ENCODE measurements around the gene CLCNKA.

CLCNKA gene

DNA sequence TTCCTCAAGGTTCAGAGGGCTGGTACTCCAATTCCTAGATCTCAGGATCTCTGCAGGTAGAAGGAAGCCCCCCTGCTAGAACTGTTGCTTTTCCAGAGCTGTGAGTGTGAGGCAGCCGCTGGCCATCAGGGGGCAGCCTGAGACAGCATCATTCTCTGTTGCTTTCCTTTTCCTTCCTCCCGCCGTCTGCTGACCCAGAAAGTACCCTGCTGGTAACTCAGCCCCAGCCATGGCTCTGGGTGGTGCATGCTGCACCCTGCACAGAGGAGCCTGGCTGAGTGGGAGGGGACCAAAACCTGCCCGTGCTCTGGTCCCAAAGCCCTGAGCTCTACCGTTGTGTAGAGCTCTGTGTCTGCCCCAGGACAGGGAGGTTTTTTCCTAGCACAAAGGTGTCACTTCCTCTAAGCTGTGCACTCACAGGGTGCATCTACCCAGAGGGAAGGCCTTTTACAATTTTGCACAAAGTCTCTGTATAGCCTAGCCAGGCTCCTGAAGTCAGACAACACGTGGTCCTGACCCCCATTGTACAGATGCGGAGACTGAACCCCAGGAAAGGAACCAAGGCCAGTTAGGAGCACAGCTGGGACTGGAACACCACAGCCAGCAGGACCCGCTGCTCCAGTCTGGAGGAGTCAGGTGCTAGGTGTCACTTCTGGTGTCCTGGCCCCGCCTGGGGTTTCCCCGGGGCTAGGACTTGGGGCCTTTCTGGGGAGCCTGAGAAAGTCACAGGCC is 57.3 kb downstream of the CLCNKA start:
- peak; percentile 82 for DNase-seq (ENCODE audit: low spot score)

DNA sequence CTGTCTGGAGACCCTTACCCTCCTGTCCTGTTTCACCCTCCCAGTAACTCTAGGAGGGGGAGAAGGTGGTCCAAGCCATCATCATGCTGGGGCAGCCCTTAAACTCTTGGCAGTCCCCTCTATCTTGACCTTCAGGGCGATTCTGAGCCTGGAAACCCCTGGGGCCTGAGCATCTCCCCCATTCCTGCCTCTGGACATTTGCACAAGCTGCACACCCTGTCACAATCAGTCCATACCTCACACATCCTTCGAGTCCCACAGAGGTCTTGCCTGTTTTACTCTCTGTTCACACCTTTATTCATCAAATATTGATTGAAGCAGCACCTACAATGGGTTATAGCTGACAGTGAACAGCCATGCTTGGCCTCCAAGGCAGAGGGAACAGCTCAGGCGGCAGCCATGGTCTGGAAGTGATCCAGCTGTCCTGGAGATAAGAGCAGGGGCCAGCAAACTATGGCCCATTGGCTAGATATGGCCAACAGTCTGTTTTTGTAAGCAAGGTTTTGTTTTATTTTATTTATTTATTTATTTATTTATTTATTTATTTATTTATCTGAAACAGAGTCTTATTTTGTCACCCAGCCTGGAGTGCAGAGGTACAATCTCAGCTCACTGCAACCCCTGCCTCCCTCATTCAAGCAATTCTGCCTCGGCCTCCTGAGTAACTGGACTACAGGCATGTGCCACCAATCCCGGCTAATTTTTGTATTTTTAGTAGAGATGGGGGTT is 58.8 kb downstream of the CLCNKA start:
- DNase-seq (ENCODE audit: low spot score) = no peak

DNA sequence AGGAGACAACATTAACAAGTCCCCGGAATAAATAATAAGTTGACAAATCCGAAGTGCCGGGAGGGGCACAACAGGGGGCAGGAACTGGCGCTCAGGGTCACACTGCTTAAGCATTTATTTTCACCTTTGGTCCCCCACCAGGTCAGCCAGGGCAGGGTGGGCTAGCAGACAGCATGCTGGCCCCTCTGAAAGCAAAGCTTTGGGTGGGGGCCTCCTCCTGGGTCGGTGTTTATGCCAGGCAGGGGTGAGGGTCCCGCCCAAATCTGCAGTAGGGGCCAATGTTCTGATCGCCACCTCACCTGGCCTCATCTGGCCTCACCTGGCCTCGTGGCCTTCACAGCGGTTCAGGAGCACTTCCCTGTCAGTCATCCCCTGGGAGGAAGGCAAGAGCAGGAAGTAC is 59.8 kb downstream of the CLCNKA start:
- DNase-seq (ENCODE audit: low spot score) = no peak

DNA sequence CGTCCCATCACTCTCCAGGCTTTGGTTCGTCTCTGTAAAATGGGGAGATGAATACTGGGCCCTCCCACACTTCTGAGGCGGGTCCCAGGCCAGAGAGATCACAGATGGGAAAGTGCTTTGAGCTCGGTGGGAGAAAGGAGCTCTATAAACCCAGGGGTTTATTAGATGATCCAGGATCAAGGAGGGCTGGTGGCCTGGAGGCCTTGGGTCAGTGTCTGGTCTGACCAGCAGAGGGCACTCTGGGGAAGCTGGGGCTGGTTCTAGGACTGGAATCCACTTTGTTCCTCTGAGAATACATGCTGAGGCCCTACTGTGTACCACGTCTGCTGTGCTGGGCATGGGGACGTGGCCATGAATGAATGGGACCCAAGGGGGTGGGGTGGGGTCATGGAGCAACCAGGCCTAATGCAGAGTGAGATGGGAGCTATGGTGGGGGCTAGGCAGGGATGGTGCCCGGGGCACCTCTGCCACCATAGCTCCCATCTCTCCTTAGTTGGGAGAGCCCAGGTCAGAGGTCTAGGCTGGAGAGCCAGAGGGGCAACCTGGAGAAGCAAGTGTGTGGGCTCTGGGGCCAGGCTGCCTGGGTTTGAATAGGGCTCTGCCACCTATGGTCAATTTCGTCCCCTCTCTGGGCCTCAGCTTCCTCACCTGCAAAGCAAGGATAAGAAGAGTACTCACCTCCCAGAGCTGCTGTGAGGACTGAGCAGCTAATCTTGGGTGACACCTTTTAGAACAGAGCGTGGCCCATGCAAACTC is 60.6 kb downstream of the CLCNKA start:
- DNase-seq (ENCODE audit: low spot score) = peak; percentile 43

DNA sequence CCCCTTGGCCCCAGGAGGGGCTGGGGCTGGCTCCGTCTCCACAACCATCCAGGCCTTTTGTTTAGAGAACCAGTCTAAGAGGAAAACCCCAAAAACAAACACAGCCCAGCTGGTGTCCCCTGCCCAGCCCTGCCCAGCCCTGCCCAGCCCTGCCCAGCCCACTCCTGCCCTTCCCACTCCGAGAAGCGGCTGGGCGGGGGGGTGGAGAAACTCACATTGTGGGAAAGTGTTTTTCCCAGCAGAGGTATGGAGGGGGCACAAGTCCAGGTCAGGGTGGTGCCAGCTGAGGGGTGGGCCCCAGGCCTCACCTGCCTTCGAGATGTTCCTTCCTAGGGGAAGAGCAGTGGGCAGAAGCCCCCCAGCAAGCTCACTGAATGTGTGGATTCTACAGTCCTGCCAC is 61.6 kb downstream of the CLCNKA start:
- no peak for DNase-seq (ENCODE audit: low spot score)

Data from SW480 (cell line).